ENCODE measurements around the gene PARL.

DNA sequence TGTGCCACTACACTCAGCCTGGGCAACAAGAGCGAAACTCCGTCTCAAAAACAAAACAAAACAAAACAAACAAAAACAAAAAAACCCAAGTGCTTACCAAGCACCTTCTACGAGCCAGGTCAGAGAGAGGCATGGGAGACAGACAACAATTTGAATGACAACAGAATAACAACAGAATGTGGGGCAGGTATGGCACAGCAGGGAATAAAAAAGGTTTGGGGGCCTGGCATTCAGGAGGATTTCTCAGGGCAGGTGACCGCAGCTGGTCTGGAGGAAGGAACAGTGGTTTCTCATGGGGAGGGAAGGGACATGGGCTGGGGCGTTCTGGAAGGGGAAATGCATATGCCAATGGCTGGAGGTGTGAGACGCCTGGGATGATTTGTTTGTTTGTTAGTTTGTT, 22.5 kb upstream of the PARL start:
- TF ChIP-seq PAX5 (IDR thresholded peaks at IDR 0.05; ENCODE audit: insufficient read depth, low read length, severe bottlenecking) (no peak), POLR2A (IDR thresholded peaks at IDR 0.05; ENCODE audit: low read depth, low read length) (no peak), SPI1 (IDR thresholded peaks at IDR 0.05; ENCODE audit: low read depth, low read length) (no peak), POLR2AphosphoS5 (IDR thresholded peaks at IDR 0.05; ENCODE audit: low read depth, low read length) (no peak), TAF1 (IDR thresholded peaks at IDR 0.05; ENCODE audit: low read depth, low read length) (no peak)
